ENCODE results near the gene NBPF1. TPM values are rescaled to one million over a fixed set of nuclear protein-coding genes. Genes with fewer than 3 reads are reported as not detected.

The NBPF1 gene
- 11.8 and 26.6 TPM in 2 replicates for total RNA-seq

DNA sequence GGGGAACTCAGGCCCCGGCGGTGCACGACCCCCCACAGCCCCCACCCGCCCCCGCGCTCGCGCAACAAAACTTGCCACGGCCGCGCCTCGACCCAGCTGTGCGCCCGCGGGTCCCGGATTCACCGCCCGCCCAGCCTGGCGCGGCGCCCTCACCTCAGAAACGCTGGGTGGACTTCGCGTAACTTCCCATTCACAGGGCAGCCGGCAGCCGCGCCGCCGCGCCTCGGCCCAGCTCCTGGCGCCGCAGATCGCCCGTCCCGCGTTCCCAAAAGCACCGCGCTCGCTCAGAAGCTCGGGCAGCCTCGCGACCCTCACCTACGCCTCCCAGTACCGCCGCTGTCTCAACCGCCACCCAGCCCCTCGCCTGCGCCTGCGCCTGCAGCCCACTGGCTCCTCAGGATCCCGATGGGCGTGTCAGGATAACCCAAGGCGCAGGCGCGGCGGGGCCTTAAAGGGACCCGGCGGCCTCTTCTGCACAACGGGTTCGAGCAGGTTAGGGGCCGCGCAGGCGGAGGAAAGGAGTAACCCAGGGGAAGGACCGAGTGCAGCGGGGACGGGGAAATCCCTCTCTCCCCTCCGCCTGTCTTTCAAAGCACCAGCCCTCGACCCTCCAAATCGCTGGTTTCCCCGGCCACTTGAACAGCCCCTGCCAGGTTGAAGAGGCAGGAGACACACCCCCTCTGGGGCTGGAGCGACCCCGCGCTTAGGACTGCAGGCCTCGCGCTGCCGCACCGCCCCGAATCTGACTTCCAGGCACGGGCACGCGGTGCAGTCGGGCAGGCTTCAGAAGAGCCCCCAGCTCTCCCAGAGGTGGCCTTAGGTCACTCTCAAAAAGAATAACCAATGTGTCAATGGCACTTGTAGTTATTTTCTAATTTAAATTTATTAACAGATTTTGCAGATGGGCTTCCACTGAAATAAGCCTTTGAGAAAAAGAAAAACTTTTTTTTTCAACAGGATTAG, at the start of gene NBPF1:
TSS of gene NBPF1 (minus strand) at position 380 of the 963 bp plus-strand sequence.

DNA sequence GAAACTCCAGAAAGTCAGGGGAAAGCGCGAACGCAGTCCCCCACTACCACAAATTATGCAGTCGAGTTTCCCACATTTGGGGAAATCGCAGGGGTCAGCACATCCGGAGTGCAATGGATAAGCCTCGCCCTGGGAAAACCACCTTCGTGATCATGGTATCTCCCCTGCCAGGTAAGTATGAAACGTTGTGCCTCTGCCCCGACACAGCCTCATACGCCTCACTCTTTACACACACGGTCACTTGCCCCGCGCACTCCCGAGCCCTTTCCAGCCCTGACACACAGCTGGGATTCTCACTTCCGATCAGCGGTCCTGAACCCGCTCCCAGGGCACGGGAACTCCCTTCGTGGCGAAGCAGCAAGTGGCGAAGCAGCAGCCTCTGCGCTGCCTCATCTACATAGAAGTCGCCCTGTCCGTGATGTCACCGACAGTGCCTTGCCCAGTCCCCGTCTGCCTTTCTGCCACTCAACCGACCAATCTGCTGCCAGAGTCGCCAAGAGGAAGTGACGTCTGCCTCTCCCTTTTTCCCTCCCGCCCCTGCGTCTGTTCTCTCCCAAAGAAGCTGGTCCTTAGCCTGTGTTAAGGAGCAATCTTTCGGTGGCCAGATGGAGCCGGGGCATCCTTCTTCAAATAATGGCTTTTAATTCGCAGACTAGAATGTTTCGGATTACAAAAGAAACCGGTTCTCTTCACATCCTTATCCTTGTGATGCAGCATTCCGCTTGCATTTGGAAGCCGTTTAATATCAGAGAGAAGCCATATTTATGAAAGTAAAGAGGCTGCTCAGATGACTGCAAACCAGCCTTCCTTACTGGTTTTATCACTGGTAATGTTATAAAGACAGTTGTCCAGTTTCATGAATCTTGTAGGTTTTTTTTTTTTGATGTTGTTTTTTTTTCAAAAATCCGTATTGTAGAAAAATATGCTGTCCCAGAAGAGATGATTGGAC, 99.0 kb downstream of the NBPF1 start, which contains the start of gene RNU1-1:
TSS of gene RNU1-1 (minus strand) at position 179 of the 949 bp plus-strand sequence.

Other genes with a start within 250 kb of the NBPF1 start
- 15.9 and 18.8 TPM in 2 replicates for gene SZRD1, start 246.3 kb downstream of the NBPF1 start, total RNA-seq
- not detected in 2 replicates for gene SPATA21, start 176.1 kb downstream of the NBPF1 start, total RNA-seq
- 62.7 and 181 TPM in 2 replicates for gene NECAP2, start 172.8 kb downstream of the NBPF1 start, total RNA-seq
- gene RNU1-1, start 99.3 kb downstream of the NBPF1 start, total RNA-seq: under 0.01 TPM in 2 replicates
- gene RNU1-3, start 53.4 kb upstream of the NBPF1 start, total RNA-seq: under 0.01 TPM in 2 replicates
- under 0.01 TPM in 2 replicates for gene RNU1-4, start 127.0 kb upstream of the NBPF1 start, total RNA-seq